ENCODE data around the gene SLC13A4.

DNA sequence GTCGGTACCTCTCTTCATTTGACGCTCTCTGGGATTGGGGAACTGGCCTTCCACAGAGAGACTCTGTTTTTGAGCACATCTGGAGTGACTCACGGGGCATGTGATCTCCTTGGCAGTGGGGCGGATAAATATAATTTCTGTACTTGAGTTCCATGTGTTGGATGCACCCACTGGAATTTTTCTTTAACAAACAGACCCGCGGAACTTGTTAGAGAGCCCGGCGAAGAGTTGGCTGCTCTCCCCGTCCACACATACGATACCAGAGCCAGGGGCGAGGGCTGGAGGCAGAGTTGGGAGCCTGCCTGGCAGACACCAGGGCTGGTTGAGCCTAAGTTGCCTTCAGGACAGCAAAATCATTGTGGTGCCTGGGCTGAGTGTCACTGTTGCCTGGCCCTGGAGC is 20.8 kb upstream of the SLC13A4 start, which contains the start of gene FAM180A:
- TF ChIP-seq EZH2phosphoT487 (IDR thresholded peaks at IDR 0.05; ENCODE audit: borderline replicate concordance, low read depth, low read length) = no peak
- TF ChIP-seq, protein P1, sequence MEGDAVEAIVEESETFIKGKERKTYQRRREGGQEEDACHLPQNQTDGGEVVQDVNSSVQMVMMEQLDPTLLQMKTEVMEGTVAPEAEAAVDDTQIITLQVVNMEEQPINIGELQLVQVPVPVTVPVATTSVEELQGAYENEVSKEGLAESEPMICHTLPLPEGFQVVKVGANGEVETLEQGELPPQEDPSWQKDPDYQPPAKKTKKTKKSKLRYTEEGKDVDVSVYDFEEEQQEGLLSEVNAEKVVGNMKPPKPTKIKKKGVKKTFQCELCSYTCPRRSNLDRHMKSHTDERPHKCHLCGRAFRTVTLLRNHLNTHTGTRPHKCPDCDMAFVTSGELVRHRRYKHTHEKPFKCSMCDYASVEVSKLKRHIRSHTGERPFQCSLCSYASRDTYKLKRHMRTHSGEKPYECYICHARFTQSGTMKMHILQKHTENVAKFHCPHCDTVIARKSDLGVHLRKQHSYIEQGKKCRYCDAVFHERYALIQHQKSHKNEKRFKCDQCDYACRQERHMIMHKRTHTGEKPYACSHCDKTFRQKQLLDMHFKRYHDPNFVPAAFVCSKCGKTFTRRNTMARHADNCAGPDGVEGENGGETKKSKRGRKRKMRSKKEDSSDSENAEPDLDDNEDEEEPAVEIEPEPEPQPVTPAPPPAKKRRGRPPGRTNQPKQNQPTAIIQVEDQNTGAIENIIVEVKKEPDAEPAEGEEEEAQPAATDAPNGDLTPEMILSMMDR (conservative IDR thresholded peaks at IDR 0.05; ENCODE audit: low read length) = no peak

Data from OCI-LY7 (cell line).